GM18498 (cell line): ENCODE results near the gene HDAC1.

Source experiments
- ATAC-seq: cut with Tn5 transposase; IDR thresholded peaks from one replicate; pipeline ENCODE4 v1.9.1; 2021; ENCODE audit warnings: mild to moderate bottlenecking, moderate library complexity; ENCODE audit not compliant: unreplicated experiment

Gene HDAC1

GRCh38 chr1:32365445-32365844, 73.6 kb downstream of the HDAC1 start:
- no peak for ATAC-seq

DNA sequence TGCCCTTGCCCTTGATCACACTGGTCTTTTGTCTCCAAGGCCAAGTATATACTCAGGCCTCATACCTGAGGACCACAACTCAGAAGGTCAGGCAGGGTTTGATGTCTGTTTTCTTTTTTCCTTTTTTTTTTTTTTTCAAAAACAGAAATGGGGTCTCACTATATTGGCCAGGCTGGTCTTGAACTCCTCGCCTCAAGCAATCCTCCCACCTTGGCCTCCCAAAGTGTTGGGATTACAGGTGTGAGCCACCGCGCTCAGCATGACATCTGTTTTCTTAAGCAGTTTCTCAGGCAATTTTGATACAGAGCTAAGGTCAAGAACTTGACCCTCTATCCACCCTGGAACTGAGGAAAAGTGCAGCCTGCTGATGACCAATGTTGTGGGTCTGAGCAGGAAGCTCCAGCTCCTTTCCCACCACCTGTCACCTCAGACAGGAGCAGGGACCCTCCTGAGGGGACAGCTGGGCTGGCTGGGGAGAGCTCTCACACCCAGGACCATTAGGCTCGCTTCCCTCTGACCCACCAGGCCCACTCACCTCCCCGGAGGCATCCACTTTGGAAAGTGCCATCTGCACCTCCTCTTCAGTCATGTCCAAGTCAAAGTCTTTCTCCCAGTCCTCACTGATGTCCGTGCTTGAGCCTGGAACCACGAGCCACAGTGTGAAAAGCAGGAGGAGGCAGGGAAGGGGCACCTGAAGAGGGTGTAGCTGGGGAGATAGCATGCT, 76.2 kb downstream of the HDAC1 start:
- ATAC-seq: no peak

- no peak for ATAC-seq
Observed at GRCh38 chr1:32372149-32372756, 80.4 kb downstream of the HDAC1 start.

DNA sequence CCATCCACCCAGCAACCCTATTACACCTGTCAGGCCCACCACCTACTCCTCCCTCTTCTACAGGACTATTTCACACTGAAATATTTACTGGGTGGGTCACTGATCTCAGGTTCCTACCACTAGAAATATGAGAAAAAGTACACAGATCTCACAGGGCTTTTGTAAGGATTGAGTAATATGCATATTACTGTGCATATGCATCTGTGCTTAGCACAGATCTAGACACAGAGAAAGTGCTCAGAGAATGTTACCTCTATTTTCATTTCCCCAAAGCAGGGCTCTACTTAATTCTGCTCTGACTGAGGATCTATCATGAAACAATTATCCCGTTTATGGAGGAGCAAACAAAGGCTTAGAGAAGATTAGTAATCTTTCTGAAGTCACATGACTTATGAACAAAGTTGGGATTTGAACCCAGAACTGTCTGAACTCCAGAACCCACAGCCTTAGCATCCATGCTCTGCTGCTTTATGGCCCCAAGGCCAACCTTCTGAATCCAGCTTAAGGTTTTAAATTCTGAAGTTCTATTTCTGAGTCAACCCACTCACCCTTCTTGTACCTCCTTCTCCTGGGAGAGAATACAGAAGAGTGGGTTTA, 82.2 kb downstream of the HDAC1 start:
- no peak for ATAC-seq

GRCh38 chr1:32376199-32376598, 84.3 kb downstream of the HDAC1 start:
- ATAC-seq: no peak

DNA sequence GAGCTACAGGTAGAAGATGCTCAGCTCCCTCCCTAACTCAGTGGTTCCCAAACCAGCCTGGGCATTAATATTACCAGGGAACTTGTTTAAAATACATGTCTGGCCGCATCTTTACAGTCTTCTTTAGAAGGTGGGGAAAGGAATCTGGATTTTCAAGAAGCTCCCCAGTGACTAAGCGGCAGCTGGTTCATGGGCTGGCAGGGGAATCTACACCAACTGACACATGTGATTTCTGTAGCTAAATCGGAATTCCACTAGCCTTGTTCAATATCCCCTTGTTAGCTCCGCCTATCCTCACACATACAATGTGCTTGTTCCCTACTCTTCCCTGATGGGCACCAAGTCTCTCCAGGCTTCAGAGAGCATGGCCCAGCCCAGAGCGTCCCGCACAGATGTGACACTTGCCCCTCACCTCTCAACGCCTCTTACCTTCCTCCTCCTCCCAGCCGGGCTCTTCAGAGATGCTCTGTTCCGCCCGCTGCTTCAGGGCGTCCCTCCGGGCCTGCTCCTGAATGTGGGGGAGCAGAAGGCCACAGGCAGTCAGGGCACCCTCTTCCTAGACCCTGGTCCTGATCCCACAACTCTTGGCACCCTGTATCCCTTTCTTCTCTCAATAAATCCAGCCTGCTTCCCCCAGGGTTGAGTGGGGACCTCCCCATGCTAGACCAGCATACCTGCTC, 85.8 kb downstream of the HDAC1 start:
- no peak for ATAC-seq

GRCh38 chr1:32380057-32380456, 88.2 kb downstream of the HDAC1 start:
- ATAC-seq: no peak
